NB4 (cell line): ENCODE measurements around the gene PRCD.

Experiments
- MAX ChIP-seq: IDR thresholded peaks from 2 replicates; pipeline ENCODE4 v1.6.1; 2011; ENCODE audit warnings: low read depth, low read length
- TF ChIP-seq, protein P1 (sequence below): IDR thresholded peaks from one replicate; pipeline ENCODE4 v1.5.1; 2012; ENCODE audit warnings: low read depth, low read length

- TF ChIP-seq, protein P1, sequence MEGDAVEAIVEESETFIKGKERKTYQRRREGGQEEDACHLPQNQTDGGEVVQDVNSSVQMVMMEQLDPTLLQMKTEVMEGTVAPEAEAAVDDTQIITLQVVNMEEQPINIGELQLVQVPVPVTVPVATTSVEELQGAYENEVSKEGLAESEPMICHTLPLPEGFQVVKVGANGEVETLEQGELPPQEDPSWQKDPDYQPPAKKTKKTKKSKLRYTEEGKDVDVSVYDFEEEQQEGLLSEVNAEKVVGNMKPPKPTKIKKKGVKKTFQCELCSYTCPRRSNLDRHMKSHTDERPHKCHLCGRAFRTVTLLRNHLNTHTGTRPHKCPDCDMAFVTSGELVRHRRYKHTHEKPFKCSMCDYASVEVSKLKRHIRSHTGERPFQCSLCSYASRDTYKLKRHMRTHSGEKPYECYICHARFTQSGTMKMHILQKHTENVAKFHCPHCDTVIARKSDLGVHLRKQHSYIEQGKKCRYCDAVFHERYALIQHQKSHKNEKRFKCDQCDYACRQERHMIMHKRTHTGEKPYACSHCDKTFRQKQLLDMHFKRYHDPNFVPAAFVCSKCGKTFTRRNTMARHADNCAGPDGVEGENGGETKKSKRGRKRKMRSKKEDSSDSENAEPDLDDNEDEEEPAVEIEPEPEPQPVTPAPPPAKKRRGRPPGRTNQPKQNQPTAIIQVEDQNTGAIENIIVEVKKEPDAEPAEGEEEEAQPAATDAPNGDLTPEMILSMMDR, result no peak
- no peak for TF ChIP-seq MAX
These were observed 4.9 kb downstream of the PRCD start for GRCh38 chr17:76544546-76545365.
